Erythroblast (primary cell): Measurements from ENCODE around the gene GALNT10.

Experiments used
- GATA1 ChIP-seq: IDR thresholded peaks from 2 replicates; pipeline ENCODE4 v1.6.1; 2011; ENCODE audit warnings: low read depth, mild to moderate bottlenecking, control low read depth, low read length, moderate library complexity
- POLR2A ChIP-seq: IDR thresholded peaks from 2 replicates; pipeline ENCODE4 v1.6.1; 2011; ENCODE audit warnings: mild to moderate bottlenecking, low read length

DNA sequence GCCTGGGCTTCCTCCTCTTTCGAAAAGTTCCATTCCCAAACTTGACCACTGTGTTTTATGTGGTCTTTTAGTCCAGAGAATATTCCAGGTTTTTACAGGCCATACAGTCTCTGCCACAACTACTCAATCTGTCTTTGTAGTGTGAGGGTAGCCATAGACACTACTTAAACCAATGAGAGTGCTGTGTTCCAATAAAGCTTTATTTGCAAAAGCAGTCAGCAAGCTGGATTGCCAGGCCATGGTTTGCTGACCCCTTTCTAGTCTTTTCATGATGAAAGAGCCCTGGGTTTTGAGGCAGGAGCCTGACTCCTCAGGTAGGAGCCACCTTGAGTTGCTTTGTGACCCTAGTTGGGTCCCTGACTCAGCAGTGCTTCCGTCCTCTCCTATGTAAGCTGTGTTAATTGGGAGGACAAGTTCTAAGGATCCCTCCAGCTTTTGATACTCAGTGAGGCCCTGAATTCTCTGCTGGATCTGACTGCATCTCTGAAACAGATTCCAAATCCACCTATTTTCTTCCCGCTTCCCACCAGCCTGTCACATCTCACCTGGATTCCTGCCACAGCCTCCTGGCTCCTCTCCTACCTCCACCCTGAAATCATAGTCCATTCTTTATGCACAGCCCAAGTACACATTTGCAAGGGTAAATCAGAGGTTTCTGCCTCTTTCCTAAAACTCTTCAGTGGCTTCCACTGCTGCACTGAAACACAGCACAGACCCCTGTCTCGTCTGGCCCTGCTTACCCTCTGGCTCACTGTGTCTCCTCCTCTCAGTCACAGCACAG, 13.5 kb downstream of the GALNT10 start:
- TF ChIP-seq POLR2A (no peak), GATA1 (no peak)
